H1 (cell line): ENCODE measurements around the gene NT5C1B.

Experiments
- CBX8 ChIP-seq: fragments of 300-800, 300-1000 bp; sonication (generic); IDR thresholded peaks from 2 replicates; pipeline ENCODE4 v1.7.1; 2016; ENCODE audit warnings: low read depth, low read length, borderline replicate concordance
- CEBPB ChIP-seq: IDR thresholded peaks from 2 replicates; pipeline ENCODE4 v1.6.1; 2012; ENCODE audit warnings: low read depth, low read length
- EZH2 ChIP-seq: fragments of 200-600 bp; sonication (generic); IDR thresholded peaks from 2 replicates; pipeline ENCODE4 v1.7.1; 2012; ENCODE audit warnings: low read depth, mild to moderate bottlenecking, moderate library complexity, low read length, inconsistent platforms; ENCODE audit not compliant: severe bottlenecking
- GABPA ChIP-seq: IDR thresholded peaks from 2 replicates; pipeline ENCODE4 v1.6.1; 2011; ENCODE audit warnings: mild to moderate bottlenecking, low read length, moderate library complexity, borderline replicate concordance; ENCODE audit not compliant: insufficient read depth
- HDAC6 ChIP-seq: IDR thresholded peaks from one replicate; pipeline ENCODE4 v1.7.1; 2012; ENCODE audit warnings: low read depth, mild to moderate bottlenecking, inconsistent platforms, low read length, moderate library complexity
- JUND ChIP-seq: IDR thresholded peaks from 2 replicates; pipeline ENCODE4 v1.6.1; 2011; ENCODE audit warnings: mild to moderate bottlenecking, improper control_type of control experiment, low read length
- KDM1A ChIP-seq: fragments of 200-600, 300-600 bp; sonication (generic); IDR thresholded peaks from 2 replicates; pipeline ENCODE4 v1.7.1; 2016; ENCODE audit warnings: mild to moderate bottlenecking, low read length, borderline replicate concordance
- NANOG ChIP-seq: IDR thresholded peaks from 2 replicates; pipeline ENCODE4 v1.6.1; 2011; ENCODE audit warnings: low read length, low read depth, mild to moderate bottlenecking, inconsistent platforms; ENCODE audit not compliant: insufficient read depth, poor library complexity, severe bottlenecking
- POLR2A ChIP-seq, 2 experiments: IDR thresholded peaks; 1 replicate in 1 of 2; 2 replicates in 1 of 2; pipeline ENCODE4 v1.6.1; 2011; ENCODE audit warnings: low read depth in 2 of 2, low read length in 2 of 2, mild to moderate bottlenecking in 2 of 2; ENCODE audit errors: control extremely low read depth in 1 of 2
- POLR2AphosphoS5 ChIP-seq: IDR thresholded peaks from 2 replicates; pipeline ENCODE4 v1.6.1; 2011; ENCODE audit warnings: low read depth, low read length
- RFX5 ChIP-seq: IDR thresholded peaks from 2 replicates; pipeline ENCODE4 v1.6.1; 2011; ENCODE audit warnings: low read depth, low read length, improper control_type of control experiment, borderline replicate concordance
- TF ChIP-seq, protein P1 (sequence below), 3 experiments: IDR thresholded peaks; 1 replicate in 2 of 3; 2 replicates in 1 of 3; pipeline versions ENCODE4 v1.5.1 to v1.6.1; 2011; ENCODE audit warnings: low read length in 3 of 3, mild to moderate bottlenecking in 3 of 3, inconsistent platforms in 2 of 3, low read depth in 1 of 3, moderate library complexity in 1 of 3; ENCODE audit not compliant: insufficient read depth in 1 of 3; ENCODE audit errors: control extremely low read depth in 1 of 3
- TF ChIP-seq, protein P2 (sequence below): IDR thresholded peaks from 2 replicates; pipeline ENCODE4 v1.6.1; 2011; ENCODE audit warnings: low read length, improper control_type of control experiment

DNA sequence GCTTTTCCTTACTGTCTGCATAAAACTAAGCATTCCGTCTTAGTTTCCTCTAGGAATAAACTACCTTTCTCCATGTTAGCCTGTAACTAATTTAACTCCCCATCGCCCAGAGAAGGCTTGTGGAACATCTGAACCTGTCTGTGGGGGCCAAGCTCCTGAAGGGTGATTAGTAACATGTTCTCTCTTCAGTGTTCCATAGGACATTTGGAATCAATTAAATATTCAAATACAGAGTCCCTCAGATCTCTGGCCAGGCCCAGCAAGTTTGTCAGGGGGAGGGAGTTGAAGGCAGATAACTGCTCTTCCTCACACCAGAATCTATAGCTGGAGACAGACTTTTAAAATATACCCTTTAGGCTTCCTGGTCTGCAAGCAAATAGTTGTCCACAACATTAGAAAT is 37.7 kb downstream of the NT5C1B start:
- TF ChIP-seq EZH2 = no peak
- TF ChIP-seq, protein P1, sequence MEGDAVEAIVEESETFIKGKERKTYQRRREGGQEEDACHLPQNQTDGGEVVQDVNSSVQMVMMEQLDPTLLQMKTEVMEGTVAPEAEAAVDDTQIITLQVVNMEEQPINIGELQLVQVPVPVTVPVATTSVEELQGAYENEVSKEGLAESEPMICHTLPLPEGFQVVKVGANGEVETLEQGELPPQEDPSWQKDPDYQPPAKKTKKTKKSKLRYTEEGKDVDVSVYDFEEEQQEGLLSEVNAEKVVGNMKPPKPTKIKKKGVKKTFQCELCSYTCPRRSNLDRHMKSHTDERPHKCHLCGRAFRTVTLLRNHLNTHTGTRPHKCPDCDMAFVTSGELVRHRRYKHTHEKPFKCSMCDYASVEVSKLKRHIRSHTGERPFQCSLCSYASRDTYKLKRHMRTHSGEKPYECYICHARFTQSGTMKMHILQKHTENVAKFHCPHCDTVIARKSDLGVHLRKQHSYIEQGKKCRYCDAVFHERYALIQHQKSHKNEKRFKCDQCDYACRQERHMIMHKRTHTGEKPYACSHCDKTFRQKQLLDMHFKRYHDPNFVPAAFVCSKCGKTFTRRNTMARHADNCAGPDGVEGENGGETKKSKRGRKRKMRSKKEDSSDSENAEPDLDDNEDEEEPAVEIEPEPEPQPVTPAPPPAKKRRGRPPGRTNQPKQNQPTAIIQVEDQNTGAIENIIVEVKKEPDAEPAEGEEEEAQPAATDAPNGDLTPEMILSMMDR (IDR thresholded peaks at IDR 0.05; ENCODE audit: control extremely low read depth in 1 of 3, insufficient read depth in 1 of 3, low read depth in 1 of 3, low read length in 3 of 3) = no peak
- no peak for TF ChIP-seq KDM1A
- no peak for TF ChIP-seq RFX5
- no peak for TF ChIP-seq POLR2A (IDR thresholded peaks at IDR 0.05; ENCODE audit: control extremely low read depth in 1 of 2, low read depth in 2 of 2, low read length in 2 of 2)
- TF ChIP-seq NANOG = no peak
- no peak for TF ChIP-seq CBX8
- TF ChIP-seq POLR2AphosphoS5 = no peak
- no peak for TF ChIP-seq HDAC6
- TF ChIP-seq, protein P2, sequence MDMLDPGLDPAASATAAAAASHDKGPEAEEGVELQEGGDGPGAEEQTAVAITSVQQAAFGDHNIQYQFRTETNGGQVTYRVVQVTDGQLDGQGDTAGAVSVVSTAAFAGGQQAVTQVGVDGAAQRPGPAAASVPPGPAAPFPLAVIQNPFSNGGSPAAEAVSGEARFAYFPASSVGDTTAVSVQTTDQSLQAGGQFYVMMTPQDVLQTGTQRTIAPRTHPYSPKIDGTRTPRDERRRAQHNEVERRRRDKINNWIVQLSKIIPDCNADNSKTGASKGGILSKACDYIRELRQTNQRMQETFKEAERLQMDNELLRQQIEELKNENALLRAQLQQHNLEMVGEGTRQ = no peak
- TF ChIP-seq GABPA = no peak
- TF ChIP-seq CEBPB = no peak
- TF ChIP-seq JUND = no peak
